HG03342 (cell line): Measurements from ENCODE around the gene SF3B1.
"Not testable (repeated sequence)": the region's sequence is repeated elsewhere in the genome, so short reads cannot be mapped to it uniquely, and the experiment has no call there.

Experiments
- ATAC-seq: cut with Tn5 transposase; IDR thresholded peaks from one replicate; pipeline ENCODE4 v1.9.1; 2021; ENCODE audit warnings: mild to moderate bottlenecking, moderate library complexity; ENCODE audit not compliant: unreplicated experiment

The SF3B1 gene

DNA sequence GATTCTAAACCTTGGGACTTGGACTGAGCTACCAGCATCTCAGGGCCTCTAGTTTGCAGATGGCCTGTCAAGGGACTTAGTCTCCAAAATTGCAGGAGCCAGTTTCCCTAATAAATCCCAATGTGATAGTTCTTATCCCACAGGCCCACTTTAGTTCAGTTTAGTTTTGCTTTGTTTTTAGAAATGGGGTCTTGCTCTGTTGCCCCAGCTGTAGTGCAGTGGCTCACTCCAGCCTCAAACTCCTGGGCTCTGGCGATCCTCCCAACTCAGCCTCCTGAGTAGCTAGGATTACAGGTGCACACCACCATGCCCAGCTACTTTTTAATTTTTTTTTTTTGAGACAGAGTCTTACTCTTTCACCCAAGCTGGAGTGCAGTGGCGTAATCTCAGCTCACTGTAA is 2.6 kb upstream of the SF3B1 start:
- ATAC-seq = no peak

DNA sequence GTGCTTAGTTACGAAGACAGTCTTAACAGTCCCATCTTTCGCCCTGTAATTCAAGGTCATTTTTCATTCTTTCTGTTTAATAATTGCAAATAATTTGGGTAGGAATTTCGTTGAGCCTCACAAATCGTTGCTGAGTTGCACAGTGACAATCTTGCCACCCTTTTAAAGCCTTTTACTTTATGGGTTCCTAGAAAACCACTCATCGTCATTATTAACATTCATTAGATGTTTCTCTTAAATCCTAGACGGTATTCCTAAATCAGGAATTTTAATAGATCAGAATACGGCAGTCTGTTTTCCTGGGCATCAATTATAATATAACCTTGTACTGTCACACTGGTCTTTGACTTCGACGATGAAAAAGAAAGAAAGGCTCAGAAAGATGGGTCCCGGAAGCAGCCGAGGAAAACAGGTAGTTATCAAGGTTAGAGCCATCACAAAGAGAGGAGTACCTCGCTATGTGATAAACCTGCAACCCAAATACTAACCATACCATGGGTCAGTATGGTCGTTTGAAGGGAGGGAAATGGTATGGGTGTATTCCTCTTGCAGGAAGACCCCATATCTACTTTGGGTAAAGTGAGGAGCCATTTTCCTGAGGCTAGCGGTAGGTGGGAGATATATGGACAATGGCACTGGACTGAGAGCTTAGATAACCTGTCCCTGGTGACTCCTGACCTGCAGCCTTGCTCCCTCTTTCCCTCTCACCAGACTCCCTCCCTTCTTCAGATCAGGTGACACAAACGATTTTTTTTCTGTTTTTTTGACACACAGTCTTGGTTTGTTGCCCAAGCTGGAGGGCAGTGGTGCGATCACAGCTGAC is 981 bp upstream of the SF3B1 start:
- no peak for ATAC-seq

DNA sequence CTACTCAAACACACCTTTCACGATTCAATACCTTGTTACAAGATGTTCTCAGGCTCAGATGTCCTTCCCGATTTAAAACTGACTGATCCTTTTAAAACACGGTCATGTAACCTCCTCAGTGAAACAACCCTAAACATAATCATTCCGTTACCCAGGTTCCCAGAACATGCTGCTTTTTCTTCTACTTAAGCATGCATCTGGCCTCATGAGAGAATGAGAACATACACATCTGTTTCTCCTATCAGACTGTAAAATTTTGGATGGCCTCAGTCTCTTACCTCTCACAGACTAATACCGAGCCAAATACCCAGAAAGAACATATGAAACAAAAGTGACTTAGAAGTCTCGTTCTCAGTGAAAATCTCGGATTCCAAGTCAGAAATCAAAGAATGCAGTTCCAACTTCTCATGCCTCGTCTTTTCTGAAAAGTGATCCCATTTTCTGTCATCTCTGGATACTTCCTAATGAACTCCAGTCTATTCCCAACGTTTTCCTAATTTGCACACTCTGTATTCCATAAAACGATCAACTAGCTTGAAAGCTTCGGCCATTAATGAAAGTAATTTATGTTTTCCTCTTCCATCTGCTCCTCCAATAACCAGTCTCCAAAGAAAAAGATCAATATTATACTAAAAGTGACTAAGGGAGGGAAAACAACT is 919 bp downstream of the SF3B1 start:
- no peak for ATAC-seq

- not testable (repeated sequence) for ATAC-seq
Measured at GRCh38 chr2:197432527-197432926, 2.3 kb downstream of the SF3B1 start.

- ATAC-seq = no peak
Measured at GRCh38 chr2:197431858-197432257, 3.0 kb downstream of the SF3B1 start.

- ATAC-seq = no peak
Measured at GRCh38 chr2:197427986-197428385, 6.8 kb downstream of the SF3B1 start.

DNA sequence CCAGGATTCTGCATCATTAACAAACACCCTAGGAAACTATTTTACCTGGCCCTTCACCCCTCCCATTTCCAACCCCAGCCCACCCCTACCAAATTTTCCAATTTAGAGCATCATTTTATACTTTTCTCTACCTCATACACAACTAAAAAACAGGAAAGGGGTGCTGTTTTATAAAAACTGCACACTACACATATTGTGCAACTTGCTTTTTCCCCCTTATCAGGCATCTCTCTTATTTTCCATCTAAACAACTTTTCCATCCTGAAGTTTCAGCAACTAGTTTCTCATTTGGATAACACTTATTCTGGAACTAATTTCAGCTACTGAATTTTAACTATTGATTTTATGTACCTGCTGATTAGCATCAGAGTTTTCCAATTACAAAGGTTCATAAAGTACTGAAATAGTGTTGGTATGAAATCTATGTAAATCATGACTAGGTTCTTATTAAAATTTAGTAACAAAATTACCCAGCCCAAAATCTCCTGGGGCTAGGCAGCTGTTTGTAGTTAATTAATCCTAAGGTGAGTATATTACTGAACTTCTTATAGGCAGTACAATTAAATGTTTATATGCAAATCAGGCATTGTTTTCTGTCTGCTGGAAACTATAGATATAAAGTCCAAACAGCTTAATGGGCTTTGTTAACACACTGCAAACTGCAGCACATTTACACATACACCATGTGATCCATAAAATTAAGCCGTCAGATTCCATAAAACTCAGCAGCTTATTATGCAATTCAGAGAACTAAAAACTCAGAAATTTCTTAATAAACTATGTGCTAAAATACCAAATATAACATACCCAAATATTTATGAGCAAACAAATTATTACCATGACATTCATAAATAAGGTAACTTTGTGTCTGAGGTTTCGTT is 7.9 kb downstream of the SF3B1 start:
- no peak for ATAC-seq

- ATAC-seq = no peak
Measured at GRCh38 chr2:197425550-197425949, 9.3 kb downstream of the SF3B1 start.

DNA sequence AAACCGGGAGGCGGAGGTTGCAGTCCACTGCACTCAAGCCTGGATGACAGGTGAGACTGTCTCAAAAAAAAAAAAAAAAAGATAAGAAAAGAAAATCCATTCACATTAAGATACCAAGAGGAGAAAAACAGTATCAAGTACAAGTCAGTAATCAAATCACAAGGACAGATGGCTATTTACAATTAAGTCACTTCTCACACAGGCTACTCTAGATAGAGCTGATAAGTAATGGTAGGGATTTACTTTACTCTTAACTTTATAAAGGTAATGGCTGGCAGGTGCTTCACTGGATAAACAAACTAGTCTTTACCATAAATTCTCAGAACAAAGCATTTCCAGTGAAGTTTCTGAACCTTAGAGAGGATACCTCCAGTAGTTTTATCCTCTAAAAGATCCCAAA is 11.5 kb downstream of the SF3B1 start:
- no peak for ATAC-seq

DNA sequence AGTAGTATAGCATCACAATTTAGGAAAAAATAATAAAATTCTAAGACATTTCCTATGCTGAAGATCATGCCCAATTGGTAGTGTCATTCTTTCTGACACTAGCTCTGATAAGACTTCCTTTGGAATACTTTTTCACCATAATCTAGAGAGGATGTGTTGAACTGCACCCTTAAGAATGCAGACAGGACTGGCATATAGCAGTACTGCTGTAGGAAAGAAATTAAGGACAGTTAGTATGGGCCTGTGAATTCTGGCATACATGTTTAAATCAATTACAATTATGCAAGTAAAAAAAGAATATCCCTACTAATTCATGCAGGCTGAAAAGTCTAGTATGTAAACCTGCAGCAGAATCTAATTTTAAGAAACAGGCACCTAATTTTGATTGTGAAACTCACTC is 15.4 kb downstream of the SF3B1 start:
- ATAC-seq = no peak

DNA sequence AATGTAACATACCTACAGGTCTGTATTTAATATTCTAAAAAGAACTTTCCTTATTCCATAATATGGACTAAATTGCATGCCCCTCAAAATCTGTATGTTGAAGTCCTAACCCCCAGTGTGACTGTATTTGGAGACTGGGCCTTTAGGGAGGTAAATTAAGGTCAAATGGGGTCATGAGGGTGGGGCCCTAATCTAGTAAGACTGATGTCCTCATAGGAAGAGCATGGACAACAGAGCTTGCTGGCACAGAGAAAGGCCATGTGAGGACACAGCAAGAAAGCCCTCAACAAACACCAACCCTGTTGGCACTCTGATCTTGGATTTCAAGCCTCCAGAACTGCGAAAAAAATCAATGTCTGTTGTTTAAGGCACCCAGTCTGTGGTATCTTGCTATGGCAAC is 18.6 kb downstream of the SF3B1 start:
- no peak for ATAC-seq

GRCh38 chr2:197414515-197414914 is 20.3 kb downstream of the SF3B1 start:
- ATAC-seq = no peak

DNA sequence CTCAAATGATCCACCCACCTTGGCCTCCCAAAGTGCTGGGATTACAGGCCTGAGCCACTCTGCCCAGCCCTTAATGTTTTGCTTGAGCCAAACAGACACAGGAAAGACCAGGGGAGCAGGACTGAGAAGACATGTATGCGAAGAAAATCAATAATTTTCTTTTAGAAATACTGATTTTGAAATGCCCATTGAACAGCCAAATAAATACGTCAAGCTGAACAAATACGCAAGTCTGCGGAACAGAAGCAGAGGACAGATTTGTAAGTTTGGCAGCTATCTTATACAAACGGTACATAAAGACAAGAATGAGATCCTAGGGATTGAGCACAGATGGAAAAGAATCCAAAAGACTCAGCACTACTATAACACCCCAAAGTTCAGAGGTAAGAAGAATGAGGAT is 20.8 kb downstream of the SF3B1 start:
- no peak for ATAC-seq

GRCh38 chr2:197405582-197405981 is 29.2 kb downstream of the SF3B1 start:
- no peak for ATAC-seq

DNA sequence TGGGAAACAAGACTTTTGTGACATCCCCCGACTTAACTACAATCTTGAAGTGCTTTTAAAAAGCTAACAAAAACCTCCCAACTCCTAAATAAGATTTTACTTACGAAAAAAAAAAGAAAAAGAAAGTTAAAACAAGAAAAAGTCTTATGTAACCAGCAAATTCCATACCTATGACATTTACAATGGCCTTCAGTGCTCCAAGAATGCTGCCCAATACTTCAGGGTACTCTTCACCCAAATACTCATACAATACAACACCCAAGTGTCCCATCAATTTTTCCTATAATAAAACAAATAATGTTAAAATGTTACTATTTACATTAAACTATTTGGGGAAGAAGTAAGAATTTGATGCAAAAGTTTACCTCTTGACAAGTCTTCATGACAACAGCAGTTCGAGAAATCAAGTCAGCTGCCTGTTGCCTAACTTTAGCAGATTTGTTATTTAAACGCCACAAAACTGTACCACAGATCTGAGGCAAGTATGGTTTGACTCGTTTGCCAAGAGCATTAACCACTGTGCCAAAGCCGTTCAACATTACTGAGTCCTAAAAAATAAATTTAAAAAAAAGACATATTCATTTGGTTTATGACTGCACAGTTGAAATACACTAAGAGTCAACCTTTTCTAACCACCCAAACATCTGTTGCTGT is 34.8 kb downstream of the SF3B1 start:
- ATAC-seq = no peak

DNA sequence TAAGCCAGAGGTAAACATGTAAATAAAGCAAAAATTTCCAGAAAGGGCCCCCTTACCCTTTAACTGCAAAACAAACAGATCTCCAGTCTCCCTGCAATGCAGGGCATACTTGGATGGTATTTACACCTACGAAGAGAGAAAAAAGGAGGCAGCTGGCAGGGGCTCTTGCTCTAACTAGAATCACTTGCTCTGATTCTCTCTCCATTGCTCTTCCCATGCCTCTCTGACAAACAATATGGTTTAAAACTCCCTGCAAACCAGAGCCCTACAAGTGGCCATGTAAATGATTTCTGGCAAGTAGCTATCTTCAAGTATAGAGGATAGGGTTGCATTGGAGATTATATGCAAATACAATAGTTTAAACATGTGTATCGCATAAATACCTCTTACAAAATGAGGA is 35.9 kb downstream of the SF3B1 start:
- ATAC-seq = no peak

DNA sequence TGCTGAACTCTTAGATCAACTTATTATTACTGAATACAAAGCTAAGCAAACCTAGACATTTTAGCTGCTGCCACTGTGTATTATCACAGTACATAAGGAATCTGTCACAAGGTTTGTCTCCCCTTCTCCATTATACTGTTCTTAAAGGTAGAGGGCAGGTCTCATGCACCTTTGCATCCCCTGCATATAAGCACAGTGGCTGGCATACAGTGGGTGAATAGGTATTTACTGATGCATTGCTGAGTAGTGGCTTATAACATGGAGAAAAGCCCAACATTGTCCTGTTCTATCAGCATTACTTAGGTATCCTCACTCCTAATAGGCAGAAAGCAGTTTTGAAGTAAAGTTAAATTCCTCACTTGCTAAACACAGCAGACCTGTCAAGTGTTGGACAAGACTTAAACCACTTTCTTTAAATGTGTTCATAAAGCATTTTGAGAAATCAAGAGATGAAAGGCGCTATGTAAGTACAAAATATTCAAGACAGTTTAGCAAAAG is 43.6 kb downstream of the SF3B1 start:
- no peak for ATAC-seq

GRCh38 chr2:197388866-197389587 is 45.8 kb downstream of the SF3B1 start:
- ATAC-seq = no peak

- ATAC-seq = no peak
Measured at GRCh38 chr2:197387179-197387578, 47.6 kb downstream of the SF3B1 start.

GRCh38 chr2:197386242-197386641 is 48.6 kb downstream of the SF3B1 start:
- ATAC-seq = no peak
